ENCODE measurements around the gene RAD21L1.
"Not testable (repeated sequence)": the region's sequence is repeated elsewhere in the genome, so short reads cannot be mapped to it uniquely, and the experiment has no call there.

RAD21L1 gene

GRCh38 chr20:1202762-1203504, 22.9 kb upstream of the RAD21L1 start, which contains the start of gene C20orf202:
Gene C20orf202, plus strand, starts transcription at chr20:1203454. Its CDS starts 132 bp downstream, at chr20:1203586.
- no peak for DNase-seq

- DNase-seq = no peak
Measured at GRCh38 chr20:1203630-1204029, 22.2 kb upstream of the RAD21L1 start.

GRCh38 chr20:1204113-1204512, 21.7 kb upstream of the RAD21L1 start:
- DNase-seq = no peak

GRCh38 chr20:1204576-1204975, 21.3 kb upstream of the RAD21L1 start:
- DNase-seq = no peak

- DNase-seq = no peak
Measured at GRCh38 chr20:1205802-1206201, 20.0 kb upstream of the RAD21L1 start.

GRCh38 chr20:1206366-1207148, 19.3 kb upstream of the RAD21L1 start:
- DNase-seq = no peak

- DNase-seq = no peak
Measured at GRCh38 chr20:1207293-1207878, 18.5 kb upstream of the RAD21L1 start.

GRCh38 chr20:1209447-1210387, 16.1 kb upstream of the RAD21L1 start:
- peak; percentile 9 for DNase-seq

GRCh38 chr20:1210501-1210900, 15.3 kb upstream of the RAD21L1 start:
- no peak for DNase-seq

GRCh38 chr20:1212023-1212422, 13.8 kb upstream of the RAD21L1 start:
- DNase-seq = no peak

- DNase-seq = peak; percentile 69
Measured at GRCh38 chr20:1212607-1213396, 13.0 kb upstream of the RAD21L1 start.

GRCh38 chr20:1214838-1215261, 11.0 kb upstream of the RAD21L1 start:
- DNase-seq = no peak

- DNase-seq = no peak
Measured at GRCh38 chr20:1215386-1216170, 10.3 kb upstream of the RAD21L1 start.

GRCh38 chr20:1216527-1217427, 9.1 kb upstream of the RAD21L1 start:
- DNase-seq = not testable (repeated sequence)

- not testable (repeated sequence) for DNase-seq
Measured at GRCh38 chr20:1222750-1223149, 3.1 kb upstream of the RAD21L1 start.

- no peak for DNase-seq
Measured at GRCh38 chr20:1224205-1224890, 1.5 kb upstream of the RAD21L1 start.

- DNase-seq = no peak
Measured at GRCh38 chr20:1225263-1225782, 521 bp upstream of the RAD21L1 start.

- DNase-seq = no peak
Measured at GRCh38 chr20:1229541-1229940, 3.7 kb downstream of the RAD21L1 start.

All from EL (cell line).